GM21723 (cell line): ENCODE results near the gene DCLK2.
A peak's percentile ranks its signal among the peaks of the same experiment; 100 is the strongest.
"Not testable (repeated sequence)": the region's sequence is repeated elsewhere in the genome, so short reads cannot be mapped to it uniquely, and the experiment has no call there.

ENCODE experiments used
- ATAC-seq: cut with Tn5 transposase; IDR thresholded peaks from one replicate; pipeline ENCODE4 v1.9.1; 2021; ENCODE audit warnings: mild to moderate bottlenecking, moderate library complexity; ENCODE audit not compliant: unreplicated experiment

Gene DCLK2

GRCh38 chr4:150197256-150197655, 119.0 kb downstream of the DCLK2 start:
- not testable (repeated sequence) for ATAC-seq

GRCh38 chr4:150199056-150199455, 120.8 kb downstream of the DCLK2 start:
- no peak for ATAC-seq

- ATAC-seq, result no peak
Observed at GRCh38 chr4:150205016-150205415, 126.8 kb downstream of the DCLK2 start.

- ATAC-seq, result no peak
Observed at GRCh38 chr4:150206265-150206664, 128.0 kb downstream of the DCLK2 start.

GRCh38 chr4:150206954-150207353, 128.7 kb downstream of the DCLK2 start:
- no peak for ATAC-seq

GRCh38 chr4:150207871-150208270, 129.6 kb downstream of the DCLK2 start:
- ATAC-seq, result no peak

- peak; percentile 54 for ATAC-seq
Observed at GRCh38 chr4:150209140-150209829, 131.0 kb downstream of the DCLK2 start.

GRCh38 chr4:150211016-150211415, 132.8 kb downstream of the DCLK2 start:
- no peak for ATAC-seq

- ATAC-seq, result no peak
Observed at GRCh38 chr4:150211799-150212445, 133.7 kb downstream of the DCLK2 start.

GRCh38 chr4:150212485-150212884, 134.2 kb downstream of the DCLK2 start:
- no peak for ATAC-seq

GRCh38 chr4:150212927-150213326, 134.7 kb downstream of the DCLK2 start:
- no peak for ATAC-seq

GRCh38 chr4:150215601-150216000, 137.4 kb downstream of the DCLK2 start:
- no peak for ATAC-seq

- ATAC-seq, result no peak
Observed at GRCh38 chr4:150216726-150217125, 138.5 kb downstream of the DCLK2 start.

- no peak for ATAC-seq
Observed at GRCh38 chr4:150217192-150217591, 138.9 kb downstream of the DCLK2 start.

- no peak for ATAC-seq
Observed at GRCh38 chr4:150217808-150218207, 139.6 kb downstream of the DCLK2 start.

- ATAC-seq, result no peak
Observed at GRCh38 chr4:150218447-150218846, 140.2 kb downstream of the DCLK2 start.

- ATAC-seq, result no peak
Observed at GRCh38 chr4:150219841-150220240, 141.6 kb downstream of the DCLK2 start.

GRCh38 chr4:150224896-150225591, 146.8 kb downstream of the DCLK2 start:
- ATAC-seq, result no peak

GRCh38 chr4:150229520-150229919, 151.3 kb downstream of the DCLK2 start:
- ATAC-seq, result no peak

- no peak for ATAC-seq
Observed at GRCh38 chr4:150230561-150230960, 152.3 kb downstream of the DCLK2 start.

GRCh38 chr4:150231107-150231770, 153.0 kb downstream of the DCLK2 start:
- ATAC-seq, result no peak
